Breast epithelium (tissue), 4 donors: Measurements from ENCODE around the gene SYCN. TPM values are rescaled to one million over a fixed set of nuclear protein-coding genes. Genes with fewer than 3 reads are reported as not detected.

Experiments
- DNase-seq, 2 donors: peaks; one replicate each; pipeline ENCODE4 v3.0.0-alpha.2; 2019; ENCODE audit warnings: low spot score in 2 of 2
- H3K27ac ChIP-seq, 2 donors: fragments of 200-600 bp; sonication (generic) in 1 of 2; one replicate each; pipeline ENCODE4 v1.5.1; 2016 to 2019; ENCODE audit warnings: mild to moderate bottlenecking in 1 of 2
- H3K27me3 ChIP-seq, 2 donors: fragments of 200-600 bp; sonication (generic) in 1 of 2; one replicate each; pipeline versions ENCODE4 v1.5.1 to v1.6.0; 2017 to 2019; ENCODE audit warnings: control low read depth in 1 of 2, mild to moderate bottlenecking in 1 of 2
- H3K36me3 ChIP-seq: fragments of 200-600 bp; one replicate; pipeline ENCODE4 v1.5.1; 2019
- H3K4me1 ChIP-seq, 2 donors: fragments of 200-600 bp; sonication (generic); one replicate each; pipeline ENCODE4 v1.5.1; 2016 to 2019; ENCODE audit warnings: control low read depth in 1 of 2
- H3K4me3 ChIP-seq, 3 donors: fragments of 200-600 bp; sonication (generic); 1 replicate in 2 of 3; 2 replicates in 1 of 3; pipeline ENCODE4 v1.5.1; 2016 to 2019; ENCODE audit warnings: mild to moderate bottlenecking in 3 of 3, moderate library complexity in 2 of 3
- H3K9me3 ChIP-seq, 2 donors: fragments of 200-600 bp; sonication (generic) in 1 of 2; one replicate each; pipeline ENCODE4 v1.5.1; 2016 to 2019; ENCODE audit warnings: control low read depth in 1 of 2
- CTCF ChIP-seq, 3 donors: fragments of 450-650 bp; IDR thresholded peaks; one replicate each; pipeline ENCODE4 v1.5.1; 2016 to 2017; ENCODE audit warnings: antibody characterized with exemption in 3 of 3, mild to moderate bottlenecking in 3 of 3, moderate library complexity in 3 of 3
- POLR2A ChIP-seq: fragments of 450-650 bp; IDR thresholded peaks from one replicate; pipeline ENCODE4 v1.6.1; 2016; ENCODE audit warnings: antibody characterized with exemption, mild to moderate bottlenecking, moderate library complexity
- POLR2AphosphoS5 ChIP-seq, 3 donors: sonication (generic); formaldehyde crosslinking; IDR thresholded peaks; one replicate each; pipeline ENCODE4 v1.6.1; 2017; ENCODE audit warnings: antibody characterized with exemption in 3 of 3
- intact Hi-C: fragments of 100-400 bp; cut with DNase I; formaldehyde crosslinking; loops from one replicate; pipeline ENCODE4 v1.15.1; 2023; ENCODE audit warnings: low total_unique reads
- total RNA-seq, 3 donors: library from RNA; depleted of rRNA; stranded (reverse); fragments of >200 nt; gene quantifications; one replicate each; pipeline ENCODE4 v1.1.0, GENCODE V29; 2016

Gene SYCN
- total RNA-seq, 3 donors from 2014 or later = not detected

DNA sequence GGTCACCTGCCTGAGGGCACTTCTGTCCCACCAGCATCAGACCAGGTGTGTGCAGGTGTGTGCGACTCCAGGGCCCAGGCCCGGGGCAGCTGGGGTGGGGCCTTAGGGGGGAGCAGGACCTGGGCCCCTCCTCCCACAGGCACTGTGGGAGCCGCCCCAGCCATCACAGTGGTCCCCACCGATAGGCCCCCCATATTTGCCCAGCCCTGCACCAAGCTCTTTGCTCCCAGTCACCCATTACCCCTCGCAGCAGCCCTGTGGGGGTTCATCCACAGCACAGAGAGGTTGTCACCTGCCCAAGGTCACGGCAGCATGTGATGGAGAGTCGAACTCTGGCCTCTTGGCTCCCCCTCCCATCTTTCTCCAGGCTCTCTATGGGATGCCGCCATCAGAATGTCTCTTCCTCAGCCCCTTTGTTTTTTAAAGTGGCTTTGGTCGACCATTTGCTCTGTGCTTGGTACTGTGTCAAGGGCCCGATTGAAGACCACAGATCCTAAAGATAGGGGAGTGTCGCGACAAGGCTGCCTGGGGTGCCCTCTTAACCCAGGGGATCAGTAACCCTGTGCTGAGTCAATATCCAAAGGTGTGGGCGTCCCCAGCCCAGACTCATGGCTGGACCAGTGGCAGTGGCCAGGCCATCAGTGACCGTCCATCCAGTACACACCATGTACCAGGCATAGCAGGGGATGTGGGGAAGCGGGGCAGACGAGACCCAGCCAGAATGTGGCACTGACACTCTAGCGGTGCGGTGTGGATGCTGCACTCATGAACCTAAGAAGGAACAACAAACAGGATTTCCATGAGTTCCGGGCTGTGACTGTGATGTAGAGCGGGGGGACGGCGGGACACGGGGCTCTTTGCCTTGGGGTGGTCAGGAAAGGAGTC, 35.6 kb downstream of the SYCN start:
- Histone ChIP-seq H3K4me1 (peaks cover 0 to 24% of the 10 kb centered on the region in 2 donors), H3K9me3 (no peaks in the 10 kb centered on the region), H3K36me3 (no peaks in the 10 kb centered on the region), H3K27ac (peak overlapping the region; percentile 84 to 95), H3K27me3 (no peaks in the 10 kb centered on the region), H3K4me3 (no peak overlapping the region)
- intact Hi-C loops = no loop called here
- TF ChIP-seq CTCF (IDR thresholded peaks at IDR 0.05) = no peak
- no peak for TF ChIP-seq POLR2A
- no peak for TF ChIP-seq POLR2AphosphoS5 (IDR thresholded peaks at IDR 0.05)
- DNase-seq = no peak

DNA sequence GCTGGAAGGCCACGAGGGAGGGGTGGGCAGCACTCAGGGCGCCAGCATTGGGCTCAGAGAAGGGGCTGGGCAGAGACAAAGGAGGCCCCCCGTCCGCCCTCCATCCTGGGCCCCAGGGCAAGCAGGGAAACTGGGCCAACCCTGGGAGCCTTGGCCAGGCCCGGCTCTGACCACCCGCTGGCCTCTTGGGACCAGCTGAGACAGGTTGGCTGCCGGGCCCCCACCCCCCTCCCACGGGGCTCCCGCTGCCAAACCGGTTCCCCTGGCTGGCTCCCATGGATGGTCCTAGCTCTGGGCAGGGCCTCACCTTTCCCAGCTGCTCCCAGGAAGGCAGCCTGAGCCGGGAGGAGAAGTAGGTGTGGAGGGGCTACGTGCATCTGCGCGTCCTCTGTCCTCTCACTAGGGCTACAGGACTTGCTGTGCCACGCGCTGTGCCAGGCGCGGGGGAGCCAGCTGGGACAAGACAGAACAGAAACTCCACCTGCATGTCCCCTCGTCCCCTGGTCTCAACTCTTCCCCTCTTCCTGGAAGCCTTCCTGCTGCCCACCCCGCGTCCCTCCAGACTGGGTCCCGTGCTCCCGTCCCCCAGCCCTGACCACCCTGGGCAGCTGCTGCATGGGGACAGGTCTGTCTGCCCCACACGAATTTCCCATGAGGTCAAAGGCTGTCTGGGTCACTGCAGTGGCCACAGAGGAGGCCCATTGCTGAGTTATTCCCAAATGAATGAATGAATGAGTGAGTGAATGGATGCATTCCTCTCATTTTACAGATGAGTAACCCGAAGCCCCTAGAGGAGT, 36.4 kb downstream of the SYCN start:
- Histone ChIP-seq H3K27me3 (no peaks in the 10 kb centered on the region), H3K27ac (peak overlapping the region; percentile 84 to 95), H3K4me1 (peaks cover 0 to 24% of the 10 kb centered on the region in 2 donors), H3K9me3 (no peaks in the 10 kb centered on the region), H3K36me3 (no peaks in the 10 kb centered on the region), H3K4me3 (peak overlapping the region in 2 of 3 donors; percentile 21 to 56)
- intact Hi-C loops = no loop called here
- peak; percentile 71 to 89 for DNase-seq
- TF ChIP-seq CTCF (IDR thresholded peaks at IDR 0.05) (no peak), POLR2A (no peak), POLR2AphosphoS5 (IDR thresholded peaks at IDR 0.05) (peak in 1 of 3 donors; percentile 44)

GRCh38 chr19:39166571-39167391, 37.3 kb downstream of the SYCN start:
- H3K27ac ChIP-seq = peak overlapping the region; percentile 84 to 95
- peak; percentile 82 to 96 for DNase-seq
- TF ChIP-seq POLR2AphosphoS5 (IDR thresholded peaks at IDR 0.05) (no peak), CTCF (IDR thresholded peaks at IDR 0.05) (no peak)
- H3K36me3 ChIP-seq = no peaks in the 10 kb centered on the region
- H3K9me3 ChIP-seq = no peaks in the 10 kb centered on the region
- peak overlapping the region in 2 of 3 donors; percentile 21 to 56 for H3K4me3 ChIP-seq
- intact Hi-C loops = no loop called here
- H3K27me3 ChIP-seq = no peaks in the 10 kb centered on the region
- H3K4me1 ChIP-seq = peaks cover 0 to 24% of the 10 kb centered on the region in 2 donors

DNA sequence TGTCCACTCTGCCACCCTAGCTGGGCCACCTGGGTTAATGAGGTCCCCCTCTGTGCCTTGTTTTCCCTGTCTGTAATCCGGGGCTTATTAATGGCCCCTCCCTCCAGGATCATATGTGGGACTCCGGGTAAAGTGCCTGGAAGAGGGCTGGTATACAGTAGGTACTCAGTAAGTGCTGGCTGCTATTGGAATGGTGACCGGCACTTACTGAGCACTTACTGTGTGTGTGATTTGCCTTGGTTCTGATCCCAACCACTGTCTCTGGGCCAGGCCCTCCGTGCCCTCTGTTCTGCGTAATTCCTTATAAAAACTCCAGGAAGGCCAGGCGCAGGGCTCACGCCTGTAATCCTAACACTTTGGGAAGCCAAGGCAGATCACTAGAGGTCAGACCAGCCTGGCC, 38.2 kb downstream of the SYCN start:
- Histone ChIP-seq H3K27ac (peak overlapping the region; percentile 84 to 95), H3K27me3 (no peaks in the 10 kb centered on the region), H3K36me3 (no peaks in the 10 kb centered on the region), H3K4me1 (peaks cover 3 to 32% of the 10 kb centered on the region in 2 donors), H3K4me3 (no peak overlapping the region), H3K9me3 (no peaks in the 10 kb centered on the region)
- intact Hi-C loops = no loop called here
- DNase-seq = no peak
- no peak for TF ChIP-seq CTCF (IDR thresholded peaks at IDR 0.05)
- no peak for TF ChIP-seq POLR2AphosphoS5 (IDR thresholded peaks at IDR 0.05)
- no peak for TF ChIP-seq POLR2A
